ENCODE data around the gene STAT5B. TPM values are rescaled to one million over a fixed set of nuclear protein-coding genes. Genes with fewer than 3 reads are reported as not detected.
A peak's percentile ranks its signal among the peaks of the same experiment; 100 is the strongest.

The STAT5B gene
- total and polyA plus RNA-seq, 9 of the 15 experiments (the other 6 are each of a cell fraction or from before 2014, with no cell fraction given): 20.8 to 176 (median 92.4) TPM

DNA sequence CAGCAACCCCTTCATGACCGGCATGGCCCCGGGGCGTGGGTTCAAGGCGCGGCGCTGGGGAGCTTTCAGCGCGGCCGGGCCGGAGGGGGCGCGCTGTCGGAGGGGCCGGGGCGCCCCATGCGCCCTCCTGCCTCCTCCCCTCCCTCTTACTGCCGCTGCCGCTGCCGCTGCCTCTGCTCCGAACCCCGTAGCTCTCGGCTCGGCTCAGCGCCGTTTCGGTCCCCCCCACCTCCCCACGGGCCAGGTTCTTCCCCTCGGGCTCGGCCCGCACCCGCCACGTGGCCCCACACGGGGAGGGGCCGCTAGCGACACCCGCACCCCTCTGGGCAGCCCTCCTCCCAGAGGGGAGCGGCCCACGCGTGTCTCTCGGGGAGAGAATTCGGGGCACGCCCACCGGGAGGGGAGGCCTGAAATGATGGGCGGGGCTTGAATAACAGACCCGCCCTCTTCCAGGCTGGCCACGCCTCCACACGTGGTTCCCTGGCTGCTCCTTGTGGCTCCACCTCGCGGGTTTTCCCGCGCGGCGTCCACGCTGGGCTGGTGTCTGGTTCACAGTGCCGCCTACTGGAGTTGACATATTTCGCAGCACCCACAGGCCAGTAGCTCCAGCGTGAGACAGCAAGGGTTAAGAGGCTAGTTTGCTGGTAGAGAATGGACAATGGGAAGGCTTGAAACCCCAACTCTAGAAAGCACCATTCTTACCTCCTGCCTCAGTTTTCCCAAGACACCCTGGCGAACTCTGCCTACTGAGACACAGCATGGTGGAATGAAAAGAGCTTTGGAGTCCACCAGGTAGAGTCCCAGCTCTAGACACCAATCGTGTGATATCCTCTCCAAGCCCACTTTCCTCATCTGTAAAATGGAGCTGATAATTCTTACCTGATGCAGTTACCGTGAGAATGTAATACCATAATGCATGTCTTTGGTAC is 95.0 kb downstream of the STAT5B start, which contains the start of gene KCNH4 (continued):
- TF ChIP-seq, protein P1, sequence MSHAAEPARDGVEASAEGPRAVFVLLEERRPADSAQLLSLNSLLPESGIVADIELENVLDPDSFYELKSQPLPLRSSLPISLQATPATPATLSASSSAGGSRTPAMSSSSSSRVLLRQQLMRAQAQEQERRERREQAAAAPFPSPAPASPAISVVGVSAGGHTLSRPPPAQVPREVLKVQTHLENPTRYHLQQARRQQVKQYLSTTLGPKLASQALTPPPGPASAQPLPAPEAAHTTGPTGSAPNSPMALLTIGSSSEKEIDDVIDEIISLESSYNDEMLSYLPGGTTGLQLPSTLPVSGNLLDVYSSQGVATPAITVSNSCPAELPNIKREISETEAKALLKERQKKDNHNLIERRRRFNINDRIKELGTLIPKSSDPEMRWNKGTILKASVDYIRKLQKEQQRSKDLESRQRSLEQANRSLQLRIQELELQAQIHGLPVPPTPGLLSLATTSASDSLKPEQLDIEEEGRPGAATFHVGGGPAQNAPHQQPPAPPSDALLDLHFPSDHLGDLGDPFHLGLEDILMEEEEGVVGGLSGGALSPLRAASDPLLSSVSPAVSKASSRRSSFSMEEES (CRISPR knock-in tag; IDR thresholded peaks at IDR 0.05): no peak
- 0 out of 2 replicates have a peak, but pooled peaks have one; percentile 23 for TF ChIP-seq PTBP1 (IDR thresholded peaks at IDR 0.05; ENCODE audit: low read depth, low read length)
- peak; percentile 95; the same call in 1 of the 2 replicates for TF ChIP-seq XRCC5 (IDR thresholded peaks at IDR 0.05; ENCODE audit: low read depth, low read length)
- TF ChIP-seq ZFP30 (CRISPR knock-in tag; IDR thresholded peaks at IDR 0.05; ENCODE audit: borderline replicate concordance): no peak
- no peak for TF ChIP-seq ATF3 (IDR thresholded peaks at IDR 0.05)
- TF ChIP-seq ATF3 (CRISPR knock-in tag; conservative IDR thresholded peaks at IDR 0.05): peak; percentile 95
- peak; percentile 100 for TF ChIP-seq RB1 (IDR thresholded peaks at IDR 0.05; ENCODE audit: low read depth)
- TF ChIP-seq, protein P2, sequence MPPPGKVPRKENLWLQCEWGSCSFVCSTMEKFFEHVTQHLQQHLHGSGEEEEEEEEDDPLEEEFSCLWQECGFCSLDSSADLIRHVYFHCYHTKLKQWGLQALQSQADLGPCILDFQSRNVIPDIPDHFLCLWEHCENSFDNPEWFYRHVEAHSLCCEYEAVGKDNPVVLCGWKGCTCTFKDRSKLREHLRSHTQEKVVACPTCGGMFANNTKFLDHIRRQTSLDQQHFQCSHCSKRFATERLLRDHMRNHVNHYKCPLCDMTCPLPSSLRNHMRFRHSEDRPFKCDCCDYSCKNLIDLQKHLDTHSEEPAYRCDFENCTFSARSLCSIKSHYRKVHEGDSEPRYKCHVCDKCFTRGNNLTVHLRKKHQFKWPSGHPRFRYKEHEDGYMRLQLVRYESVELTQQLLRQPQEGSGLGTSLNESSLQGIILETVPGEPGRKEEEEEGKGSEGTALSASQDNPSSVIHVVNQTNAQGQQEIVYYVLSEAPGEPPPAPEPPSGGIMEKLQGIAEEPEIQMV (tag; conservative IDR thresholded peaks at IDR 0.05; ENCODE audit: low read depth): no peak
- no peak for TF ChIP-seq KDM5B (IDR thresholded peaks at IDR 0.05; ENCODE audit: insufficient replicate concordance, low read depth, low read length)
- TF ChIP-seq TOE1 (IDR thresholded peaks at IDR 0.05; ENCODE audit: borderline replicate concordance): peak; percentile 60; the same call in 1 of the 2 replicates
- TF ChIP-seq TOE1 (CRISPR knock-in tag; IDR thresholded peaks at IDR 0.05; ENCODE audit: borderline replicate concordance, low read depth): peak; percentile 79; the same call in 1 of the 2 replicates
- peak; percentile 58; the same call in 1 of the 2 replicates for TF ChIP-seq FOXP1 (CRISPR knock-in tag; IDR thresholded peaks at IDR 0.05)
- no peak for TF ChIP-seq TFAM (CRISPR knock-in tag; conservative IDR thresholded peaks at IDR 0.05)
- TF ChIP-seq, protein P3, sequence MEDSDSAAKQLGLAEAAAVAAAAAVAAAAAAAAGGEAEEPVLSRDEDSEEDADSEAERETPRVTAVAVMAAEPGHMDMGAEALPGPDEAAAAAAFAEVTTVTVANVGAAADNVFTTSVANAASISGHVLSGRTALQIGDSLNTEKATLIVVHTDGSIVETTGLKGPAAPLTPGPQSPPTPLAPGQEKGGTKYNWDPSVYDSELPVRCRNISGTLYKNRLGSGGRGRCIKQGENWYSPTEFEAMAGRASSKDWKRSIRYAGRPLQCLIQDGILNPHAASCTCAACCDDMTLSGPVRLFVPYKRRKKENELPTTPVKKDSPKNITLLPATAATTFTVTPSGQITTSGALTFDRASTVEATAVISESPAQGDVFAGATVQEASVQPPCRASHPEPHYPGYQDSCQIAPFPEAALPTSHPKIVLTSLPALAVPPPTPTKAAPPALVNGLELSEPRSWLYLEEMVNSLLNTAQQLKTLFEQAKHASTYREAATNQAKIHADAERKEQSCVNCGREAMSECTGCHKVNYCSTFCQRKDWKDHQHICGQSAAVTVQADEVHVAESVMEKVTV (CRISPR knock-in tag; IDR thresholded peaks at IDR 0.05): peak; percentile 56; the same call in 1 of the 2 replicates
- TF ChIP-seq ETV1 (tag; conservative IDR thresholded peaks at IDR 0.05; ENCODE audit: low read depth): no peak

Measured in K562 (cell line).